H7 (cell line): ENCODE measurements around the gene ALK. TPM values are rescaled to one million over a fixed set of nuclear protein-coding genes. Genes with fewer than 3 reads are reported as not detected.
A peak's percentile ranks its signal among the peaks of the same experiment; 100 is the strongest.
"Not testable (repeated sequence)": the region's sequence is repeated elsewhere in the genome, so short reads cannot be mapped to it uniquely, and the experiment has no call there.

Experiments
- DNase-seq: peaks from one replicate; pipeline ENCODE4 v3.0.0; 2012
- H3K27me3 ChIP-seq: 2 replicates; pipeline ENCODE4 v1.6.0; 2011; ENCODE audit warnings: mild to moderate bottlenecking, low read length; ENCODE audit not compliant: control insufficient read depth, insufficient read depth
- H3K36me3 ChIP-seq: replicated peaks from 2 replicates; pipeline ENCODE4 v1.5.1; 2011; ENCODE audit warnings: low read length; ENCODE audit not compliant: control insufficient read depth, insufficient read depth
- H3K4me3 ChIP-seq: 2 replicates; pipeline ENCODE4 v1.5.1; 2011; ENCODE audit warnings: low read depth, mild to moderate bottlenecking, control low read depth, low read length, moderate library complexity; ENCODE audit not compliant: insufficient read depth
- total RNA-seq: library from RNA; depleted of rRNA; stranded (reverse); fragments of >200 nt; shearing (Covaris generic); gene quantifications from 2 replicates; pipeline ENCODE4 v1.2.3, GENCODE V29; 2014

Gene ALK
- total RNA-seq, 1 experiment from 2014 or later: 0.21 TPM

DNA sequence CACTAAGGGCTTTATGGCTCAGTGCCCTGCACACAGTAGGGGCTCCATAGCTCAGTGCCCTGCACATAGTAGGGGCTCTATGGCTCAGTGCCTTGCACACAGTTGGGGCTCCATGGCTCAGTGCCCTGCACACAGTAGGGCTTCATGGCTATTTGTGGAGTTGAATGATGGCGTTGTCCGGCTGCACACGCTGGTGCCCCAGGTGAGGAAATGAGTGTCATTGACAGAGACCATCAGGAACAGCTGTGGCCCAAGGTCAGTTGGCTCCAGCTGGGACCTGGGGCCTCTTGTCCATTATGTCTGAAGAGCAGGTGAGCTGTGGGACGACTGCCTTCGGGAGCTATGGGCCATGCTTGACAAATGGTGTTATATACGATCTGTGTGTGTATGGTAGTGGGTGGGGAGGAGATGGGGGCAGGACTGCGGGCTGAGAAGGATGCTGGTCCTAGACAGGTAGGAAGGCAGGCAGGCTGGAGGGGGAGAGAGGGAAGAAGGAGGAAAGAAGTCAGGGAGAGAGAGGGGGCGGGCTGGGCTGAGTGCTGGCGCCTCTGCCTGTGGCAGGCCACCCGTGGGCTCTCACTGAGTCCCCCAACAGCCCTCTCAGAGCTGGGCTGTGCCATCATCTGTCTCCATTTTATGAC lies 675.5 kb downstream of the ALK start:
- H3K4me3 ChIP-seq: no peak overlapping the region
- H3K27me3 ChIP-seq: no peaks in the 10 kb centered on the region; the same call in 1 of the 2 replicates
- no peaks in the 10 kb centered on the region for H3K36me3 ChIP-seq
- no peak for DNase-seq

DNA sequence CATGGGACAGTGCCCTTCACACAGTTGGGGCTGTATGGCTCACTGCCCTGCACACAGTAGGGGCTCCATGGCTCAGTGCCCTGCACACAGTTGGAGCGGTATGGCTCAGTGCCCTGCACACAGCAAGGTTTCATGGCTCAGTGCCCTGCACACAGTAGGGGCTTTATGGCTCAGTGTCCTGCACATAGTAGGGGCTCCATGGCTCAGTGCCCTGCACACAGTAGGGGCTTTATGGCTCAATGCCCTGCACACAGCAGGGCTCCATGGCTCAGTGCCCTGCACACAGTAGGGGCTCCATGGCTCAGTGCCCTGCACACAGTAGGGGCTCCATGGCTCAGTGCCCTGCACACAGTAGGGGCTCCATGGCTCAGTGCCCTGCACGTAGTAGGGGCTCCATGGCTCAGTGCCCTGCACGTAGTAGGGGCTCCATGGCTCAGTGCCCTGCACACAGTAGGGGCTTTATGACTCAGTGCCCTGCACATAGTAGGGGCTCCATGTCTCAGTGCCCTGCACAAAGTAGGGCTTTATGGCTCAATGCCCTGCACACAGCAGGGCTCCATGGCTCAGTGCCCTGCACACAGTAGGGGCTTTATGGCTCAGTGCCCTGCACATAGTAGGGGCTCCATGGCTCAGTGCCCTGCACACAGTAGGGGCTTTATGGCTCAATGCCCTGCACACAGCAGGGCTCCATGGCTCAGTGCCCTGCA lies 676.2 kb downstream of the ALK start:
- not testable (repeated sequence) for DNase-seq, H3K36me3 ChIP-seq, H3K4me3 ChIP-seq

DNA sequence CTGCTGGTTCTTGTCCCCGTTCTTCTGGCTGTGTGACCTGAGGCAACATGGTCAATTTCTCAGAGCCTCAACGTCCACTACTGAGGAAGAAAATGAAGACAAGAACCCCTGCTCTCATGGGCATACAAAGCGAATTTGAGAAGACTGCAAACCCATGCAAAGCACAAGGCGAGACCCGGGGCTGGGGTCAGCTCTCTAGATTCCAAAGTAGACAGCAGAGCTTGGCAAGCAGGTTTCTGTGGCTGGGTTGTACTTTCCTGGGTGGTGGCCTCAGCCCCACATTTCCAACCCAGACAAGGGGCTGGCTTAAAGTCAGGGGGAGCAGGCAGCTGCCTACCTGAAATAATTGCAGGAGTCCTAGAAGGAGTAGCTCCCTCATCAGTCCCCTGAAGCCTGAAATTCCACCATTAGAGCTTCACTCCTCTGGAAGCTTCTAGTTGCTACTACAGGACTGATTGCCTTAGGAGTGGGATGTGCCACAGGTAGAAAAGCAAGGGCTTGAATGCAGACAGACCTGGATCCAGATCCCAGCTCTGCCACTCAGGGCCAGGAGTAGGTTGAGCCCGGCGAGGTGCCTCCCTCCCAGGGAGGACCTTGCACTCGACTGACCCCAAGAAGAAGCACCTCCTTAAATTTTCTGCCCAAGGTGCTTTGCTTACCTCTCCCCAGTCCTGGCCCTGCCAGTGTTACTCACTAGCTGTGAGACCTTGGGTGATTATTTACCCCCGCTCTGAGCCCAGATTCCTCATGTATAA lies 678.6 kb downstream of the ALK start:
- Histone ChIP-seq H3K27me3 (no peaks in the 10 kb centered on the region; the same call in 1 of the 2 replicates), H3K4me3 (no peak overlapping the region), H3K36me3 (no peaks in the 10 kb centered on the region)
- DNase-seq: no peak

More for the DNA sequence above, 676.2 kb downstream of the ALK start:
- H3K27me3 ChIP-seq: not testable (repeated sequence)

DNA sequence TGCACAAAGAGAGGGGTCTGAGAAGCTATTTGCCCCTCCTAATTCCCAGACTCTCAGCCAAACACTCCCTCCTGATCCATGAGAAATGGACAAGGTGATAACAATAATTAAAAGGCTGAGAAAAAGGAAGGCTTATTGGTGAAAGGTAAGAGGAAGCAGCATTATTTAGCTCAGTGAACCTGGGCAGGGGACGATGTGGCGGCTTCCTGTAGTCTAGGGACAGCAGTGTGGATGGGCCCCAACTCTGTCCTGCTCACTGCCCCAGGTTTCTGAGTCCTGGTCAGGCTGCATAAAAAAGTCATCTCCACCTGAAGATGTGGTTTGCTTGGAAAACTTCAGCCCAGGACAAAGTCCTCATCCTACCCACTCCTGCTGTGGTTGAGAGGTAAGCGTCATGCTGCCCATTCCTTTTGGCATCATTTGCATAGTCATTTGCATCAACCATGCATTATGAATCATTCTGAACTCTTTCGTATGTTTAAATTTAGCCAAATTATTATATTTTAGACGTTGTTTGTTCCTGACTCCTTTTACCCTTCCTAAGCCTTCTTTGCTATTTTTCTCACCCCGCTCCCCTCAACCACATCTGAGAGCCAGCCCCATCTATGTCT lies 679.3 kb downstream of the ALK start:
- H3K4me3 ChIP-seq: no peak overlapping the region
- peak; percentile 8 for DNase-seq
- no peaks in the 10 kb centered on the region; the same call in 1 of the 2 replicates for H3K27me3 ChIP-seq
- no peaks in the 10 kb centered on the region for H3K36me3 ChIP-seq

DNA sequence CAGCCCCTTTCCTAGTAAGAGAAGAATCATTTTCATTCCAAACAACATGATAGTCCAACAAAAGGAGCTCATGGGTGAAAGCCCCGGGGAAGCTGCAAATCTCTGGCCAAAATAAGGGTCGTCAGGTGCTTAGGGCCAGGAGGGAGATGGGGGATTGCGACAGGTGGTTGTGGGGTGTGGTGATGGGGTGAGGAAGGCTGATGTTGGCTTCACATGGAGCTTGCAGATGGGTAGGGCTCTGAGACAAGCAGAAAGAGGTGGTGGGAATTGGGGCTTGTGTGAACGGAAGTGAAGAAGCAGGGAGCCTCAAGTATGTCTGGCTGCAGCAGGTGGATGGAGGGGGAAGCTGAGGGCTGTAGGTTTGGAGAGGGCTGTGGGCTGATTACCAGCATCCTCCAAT lies 680.0 kb downstream of the ALK start:
- no peaks in the 10 kb centered on the region for H3K36me3 ChIP-seq
- no peak overlapping the region for H3K4me3 ChIP-seq
- no peak for DNase-seq
- H3K27me3 ChIP-seq: no peaks in the 10 kb centered on the region; the same call in 1 of the 2 replicates

DNA sequence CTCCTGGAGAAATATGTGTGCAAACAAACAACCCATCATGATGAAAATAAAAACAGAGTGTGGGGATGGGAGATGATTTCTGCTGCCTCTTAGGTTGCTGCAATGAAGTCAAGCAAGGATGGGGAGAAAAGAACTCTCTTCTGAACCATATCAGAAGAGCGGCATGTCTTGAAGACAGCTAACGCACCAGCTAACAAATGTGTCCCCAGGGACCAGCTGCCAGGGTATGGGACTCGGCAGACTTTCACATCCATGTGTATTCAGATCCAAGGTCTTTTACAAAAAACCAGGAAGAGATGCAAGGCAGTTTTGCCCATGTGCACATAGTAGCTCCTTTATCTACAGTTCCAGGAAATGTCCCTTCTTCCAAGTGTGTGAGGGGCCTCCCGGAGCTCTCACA lies 680.8 kb downstream of the ALK start:
- Histone ChIP-seq H3K4me3 (no peak overlapping the region), H3K27me3 (no peaks in the 10 kb centered on the region; the same call in 1 of the 2 replicates), H3K36me3 (no peaks in the 10 kb centered on the region)
- DNase-seq: peak; percentile 6

DNA sequence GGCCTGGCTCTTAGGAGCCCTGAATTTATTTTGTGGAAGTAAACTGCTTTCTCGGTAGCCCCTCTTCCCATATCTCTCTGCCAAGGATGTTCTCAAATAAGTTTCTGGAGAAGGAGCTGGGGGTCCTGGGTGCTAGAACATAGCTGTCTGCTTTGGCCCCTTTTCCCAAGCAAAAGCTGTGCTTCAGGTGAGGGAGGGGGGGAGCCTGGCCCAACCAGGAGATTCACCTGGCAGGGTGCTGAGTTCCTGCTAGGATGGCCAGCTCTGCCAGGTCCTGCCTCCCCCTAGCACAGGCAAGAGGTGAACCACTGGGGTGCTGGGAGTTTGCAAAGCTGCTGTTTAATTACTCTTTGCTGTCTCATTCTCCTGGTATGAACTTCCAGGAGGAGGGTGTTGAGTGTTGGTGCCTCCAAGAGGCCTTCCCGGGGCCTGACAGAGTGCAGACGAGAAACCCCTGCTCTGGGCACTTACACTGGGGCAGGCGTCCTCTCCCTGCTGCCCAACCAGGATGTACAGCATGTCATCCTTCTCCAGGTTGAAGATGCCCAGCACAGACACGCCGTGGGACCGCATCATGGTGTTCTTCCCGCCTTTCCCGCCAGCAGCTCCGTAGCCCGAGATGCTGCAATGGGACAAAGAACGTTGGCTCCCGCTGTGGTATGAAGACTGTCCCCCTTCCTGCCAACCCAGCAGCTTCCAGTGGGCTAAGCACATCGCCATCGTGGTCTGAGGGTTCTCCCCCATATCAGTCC lies 682.0 kb downstream of the ALK start:
- DNase-seq: peak; percentile 40

DNA sequence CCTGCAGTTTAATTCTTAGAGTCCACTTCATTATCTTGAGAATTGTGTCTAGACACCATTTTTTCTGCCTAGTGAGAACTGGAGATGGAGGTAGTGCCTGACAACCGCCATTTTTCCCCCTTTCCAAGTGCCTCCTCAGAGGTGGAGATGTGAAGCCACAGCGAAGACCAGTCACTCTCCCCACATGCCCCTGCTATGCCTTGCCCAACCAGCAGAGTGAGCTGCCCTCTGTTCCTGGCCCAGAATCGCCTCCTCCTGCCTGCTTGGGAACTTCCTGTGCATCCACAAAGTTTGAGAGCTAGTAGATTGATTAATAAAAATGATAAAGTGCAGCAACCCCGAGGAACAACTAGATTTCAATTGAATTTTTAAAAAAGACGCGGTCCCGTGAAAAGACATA lies 682.9 kb downstream of the ALK start:
- DNase-seq: peak; percentile 87
- Histone ChIP-seq H3K4me3 (no peak overlapping the region), H3K27me3 (no peaks in the 10 kb centered on the region; the same call in 1 of the 2 replicates), H3K36me3 (no peaks in the 10 kb centered on the region)

More for the DNA sequence above, 682.0 kb downstream of the ALK start:
- no peaks in the 10 kb centered on the region; the same call in 1 of the 2 replicates for H3K27me3 ChIP-seq
- no peak overlapping the region for H3K4me3 ChIP-seq
- no peaks in the 10 kb centered on the region for H3K36me3 ChIP-seq

DNA sequence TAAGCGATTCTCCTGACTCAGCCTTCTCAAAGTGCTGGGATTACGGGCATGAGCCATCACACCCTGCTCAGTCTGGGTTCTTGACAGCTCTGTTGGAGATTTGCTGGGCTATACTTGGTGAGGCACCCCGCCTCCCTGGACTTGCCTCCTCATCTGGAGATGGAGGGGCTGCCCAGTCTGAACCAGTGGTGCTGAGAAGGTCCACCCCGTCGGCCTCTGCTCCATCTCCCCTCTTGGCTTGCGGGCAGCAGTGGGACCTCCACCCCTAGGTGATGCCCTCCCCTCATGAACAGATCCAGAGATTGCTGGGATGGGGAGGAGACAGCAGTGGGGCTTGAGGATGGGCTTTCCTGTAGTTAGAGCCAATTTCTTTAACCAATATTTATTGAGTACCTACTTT lies 685.3 kb downstream of the ALK start:
- no peaks in the 10 kb centered on the region for H3K36me3 ChIP-seq
- H3K27me3 ChIP-seq: no peaks in the 10 kb centered on the region; the same call in 1 of the 2 replicates
- no peak overlapping the region for H3K4me3 ChIP-seq
- no peak for DNase-seq

DNA sequence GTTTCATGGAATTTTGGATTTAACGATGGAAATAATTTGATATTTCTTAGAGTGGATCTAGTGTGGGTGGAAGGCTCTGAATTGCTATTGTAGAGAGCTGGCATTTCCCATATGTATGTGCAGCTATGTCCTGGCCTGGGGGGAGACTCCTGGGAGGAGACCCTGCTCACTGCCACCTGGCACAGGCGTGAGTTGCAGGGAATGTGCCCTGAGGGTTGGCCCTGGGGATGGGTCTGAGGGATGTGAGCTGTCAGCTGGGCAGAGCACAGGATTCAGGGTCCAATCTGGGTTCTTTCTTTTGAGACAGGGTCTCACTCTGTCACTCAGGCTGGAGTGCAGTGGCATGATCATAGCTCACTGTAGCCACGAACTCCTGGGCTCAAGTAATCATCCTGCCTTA lies 686.0 kb downstream of the ALK start:
- no peaks in the 10 kb centered on the region for H3K27me3 ChIP-seq
- H3K4me3 ChIP-seq: no peak overlapping the region
- no peaks in the 10 kb centered on the region for H3K36me3 ChIP-seq
- no peak for DNase-seq

DNA sequence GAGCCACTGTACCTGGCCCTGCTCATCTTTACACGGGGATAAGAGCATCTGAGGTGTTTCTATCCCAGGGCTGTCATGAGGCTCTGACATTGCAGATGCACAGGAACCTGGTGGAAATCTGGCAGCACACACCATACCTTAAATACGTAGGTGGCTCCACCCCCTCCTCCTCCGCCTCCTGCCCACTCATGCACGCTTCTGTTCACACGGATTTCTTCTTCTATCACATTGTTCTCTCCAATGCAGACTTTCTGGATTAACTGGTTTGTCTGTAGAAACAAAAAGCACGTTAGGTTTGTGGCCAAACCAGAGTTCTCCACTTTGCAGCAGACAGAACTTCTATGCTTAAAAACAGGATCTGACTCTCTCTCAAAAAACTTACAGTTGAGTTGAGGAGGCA lies 688.0 kb downstream of the ALK start:
- no peak for DNase-seq
- H3K36me3 ChIP-seq: no peaks in the 10 kb centered on the region
- no peaks in the 10 kb centered on the region for H3K27me3 ChIP-seq
- H3K4me3 ChIP-seq: no peak overlapping the region

DNA sequence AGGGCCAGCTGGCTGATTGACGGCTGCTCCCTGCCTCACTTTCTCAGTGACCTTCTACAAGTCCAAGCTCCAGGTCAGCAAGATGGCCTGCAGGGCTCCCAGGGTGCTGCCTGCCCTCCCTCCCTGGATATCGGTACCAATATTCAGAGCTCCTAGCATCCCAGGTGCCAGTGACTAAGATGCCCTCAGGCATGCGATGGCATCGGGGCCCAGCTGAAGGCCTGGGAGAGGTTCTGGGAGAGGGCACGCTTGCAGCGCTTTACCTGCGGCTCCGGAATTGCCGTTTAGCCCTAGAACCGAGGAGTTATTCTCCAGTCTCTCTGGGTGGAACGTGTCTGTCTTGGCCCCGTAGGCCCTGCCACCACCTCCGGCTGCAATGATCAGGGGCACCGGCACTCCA lies 689.3 kb downstream of the ALK start:
- H3K4me3 ChIP-seq: no peak overlapping the region
- DNase-seq: no peak
- no peaks in the 10 kb centered on the region for H3K27me3 ChIP-seq
- H3K36me3 ChIP-seq: no peaks in the 10 kb centered on the region

DNA sequence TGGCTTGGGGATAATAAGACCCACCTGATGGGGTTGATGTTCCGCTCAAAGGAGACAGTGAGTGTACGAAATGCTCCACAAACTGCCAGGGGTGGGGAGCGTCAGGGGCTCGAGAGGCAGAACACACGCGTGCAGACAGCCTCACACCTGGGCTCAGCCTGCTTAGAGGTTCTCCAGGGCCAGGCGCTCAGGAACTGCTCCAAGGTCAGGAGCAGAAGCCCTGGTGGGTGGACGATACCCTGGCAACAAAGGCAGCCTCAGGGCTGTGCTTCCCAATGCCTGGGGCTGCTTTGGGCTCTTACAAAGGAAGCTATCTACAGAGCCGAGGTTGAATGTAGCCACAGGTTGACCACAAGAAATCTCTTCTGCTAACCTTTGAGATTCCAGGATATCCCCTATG lies 691.7 kb downstream of the ALK start:
- no peak for DNase-seq
- Histone ChIP-seq H3K36me3 (no peaks in the 10 kb centered on the region), H3K4me3 (no peak overlapping the region), H3K27me3 (no peaks in the 10 kb centered on the region)

DNA sequence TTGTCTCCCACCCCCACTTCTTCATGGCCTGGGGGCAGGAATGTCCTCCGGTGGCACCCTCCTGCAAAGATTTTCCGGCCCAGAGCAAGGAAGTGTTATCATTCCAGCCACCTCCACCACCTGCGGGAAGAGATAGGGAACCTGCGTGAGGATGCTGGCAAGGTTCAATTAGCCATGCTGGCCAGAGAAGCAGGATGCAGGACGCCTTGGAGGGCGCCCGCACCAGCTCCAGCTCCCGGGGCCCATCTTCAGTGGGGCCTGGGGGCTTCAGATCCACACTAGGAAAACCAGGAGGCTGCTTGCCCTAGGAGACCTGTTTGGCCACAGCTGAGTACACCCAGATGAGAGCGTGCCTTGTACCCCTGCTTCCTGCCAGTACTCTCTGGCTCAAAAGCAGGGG lies 692.4 kb downstream of the ALK start:
- DNase-seq: no peak
- H3K36me3 ChIP-seq: no peaks in the 10 kb centered on the region
- H3K27me3 ChIP-seq: no peaks in the 10 kb centered on the region
- no peak overlapping the region for H3K4me3 ChIP-seq
